B cell (primary cell): Measurements from ENCODE around the gene SLC5A2. TPM values are rescaled to one million over a fixed set of nuclear protein-coding genes. Genes with fewer than 3 reads are reported as not detected.

Experiments used
- polyA plus RNA-seq: library from polyadenylated mRNA; depleted of rRNA; stranded (reverse); fragments of >200 nt; gene quantifications from 2 replicates; pipeline ENCODE4 v1.2.3, GENCODE V29; 2012
- total RNA-seq, 2 donors: library from RNA; stranded (reverse); fragments of 120-200 nt in 1 of 2; gene quantifications; 1 replicate in 1 of 2; 2 replicates in 1 of 2; pipeline versions ENCODE4 v1.2.3 to v1.2.4, GENCODE V29; 2013 to 2022

SLC5A2 gene
- total and polyA plus RNA-seq, 2 donors (not counting 1 experiment from before 2014, with no cell fraction given): 0.67 to 0.69 TPM

Other genes with a start within 250 kb of the SLC5A2 start
- 28.4 and 34.3 TPM in 2 replicates for gene ITGAM, start 223.1 kb upstream of the SLC5A2 start, total RNA-seq
- 32.9 and 66.3 TPM in 2 replicates for gene ITGAM, start 223.1 kb upstream of the SLC5A2 start, polyA plus RNA-seq
- 48.0 and 51.7 TPM in 2 replicates for gene ITGAX, start 127.9 kb upstream of the SLC5A2 start, total RNA-seq
- 39.2 and 78.8 TPM in 2 replicates for gene ITGAX, start 127.9 kb upstream of the SLC5A2 start, polyA plus RNA-seq
- gene ITGAD, start 89.8 kb upstream of the SLC5A2 start, total RNA-seq: not detected in 2 replicates
- 0.10 and 0.19 TPM in 2 replicates for gene ITGAD, start 89.8 kb upstream of the SLC5A2 start, polyA plus RNA-seq
- not detected in 2 replicates for gene COX6A2, start 54.8 kb upstream of the SLC5A2 start, total RNA-seq
- not detected in 2 replicates for gene COX6A2, start 54.8 kb upstream of the SLC5A2 start, polyA plus RNA-seq
- 0.15 and 0.56 TPM in 2 replicates for gene ZNF843, start 40.3 kb upstream of the SLC5A2 start, total RNA-seq
- 0.03 and 0.06 TPM in 2 replicates for gene ZNF843, start 40.3 kb upstream of the SLC5A2 start, polyA plus RNA-seq
- gene ARMC5, start 23.6 kb upstream of the SLC5A2 start, total RNA-seq: 11.2 and 11.7 TPM in 2 replicates
- 15.4 and 29.5 TPM in 2 replicates for gene ARMC5, start 23.6 kb upstream of the SLC5A2 start, polyA plus RNA-seq
- gene TGFB1I1, start 11.0 kb upstream of the SLC5A2 start, total RNA-seq: 1.6 and 4.0 TPM in 2 replicates
- 0.16 and 1.4 TPM in 2 replicates for gene TGFB1I1, start 11.0 kb upstream of the SLC5A2 start, polyA plus RNA-seq
- 98.8 and 103 TPM in 2 replicates for gene RUSF1, start 25.3 kb downstream of the SLC5A2 start, total RNA-seq
- 132 and 133 TPM in 2 replicates for gene RUSF1, start 25.3 kb downstream of the SLC5A2 start, polyA plus RNA-seq
- gene AHSP, start 44.8 kb downstream of the SLC5A2 start, total RNA-seq: not detected in 2 replicates
- gene AHSP, start 44.8 kb downstream of the SLC5A2 start, polyA plus RNA-seq: not detected in 2 replicates